Uterus (tissue), 2 donors: ENCODE results near the gene EPHA6.

Experiments
- POLR2A ChIP-seq, 2 donors: fragments of 450-650 bp; IDR thresholded peaks; one replicate each; pipeline ENCODE4 v1.6.1; 2016; ENCODE audit warnings: antibody characterized with exemption in 2 of 2, mild to moderate bottlenecking in 1 of 2, moderate library complexity in 1 of 2
- TF ChIP-seq, protein P1 (sequence below), 4 experiments: fragments of 200-600 bp in 2 of 4; fragments of 450-650 bp in 2 of 4; sonication (generic) in 2 of 4; IDR thresholded peaks; one replicate each; pipeline ENCODE4 v1.5.1; 2016 to 2019; ENCODE audit warnings: antibody characterized with exemption in 4 of 4, mild to moderate bottlenecking in 2 of 4, moderate library complexity in 1 of 4

DNA sequence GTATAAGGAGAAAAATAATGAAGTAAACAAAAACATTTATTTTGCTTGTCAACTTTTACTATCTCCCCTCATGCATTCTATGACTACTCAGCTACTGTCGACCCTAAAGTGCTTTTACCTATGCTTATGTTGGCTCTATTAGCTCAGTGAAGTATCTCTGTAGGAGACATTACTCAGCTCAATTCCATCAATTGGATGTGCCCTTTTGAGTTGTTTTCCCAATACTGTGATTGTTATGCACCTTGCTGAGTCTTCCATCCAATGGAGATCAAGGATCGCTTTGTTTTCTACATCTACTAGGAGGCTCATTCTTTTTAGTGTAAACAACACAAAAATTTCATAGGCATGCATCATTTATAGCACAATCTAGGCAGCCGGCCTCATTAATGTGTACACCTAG lies 546.4 kb downstream of the EPHA6 start:
- TF ChIP-seq POLR2A (IDR thresholded peaks at IDR 0.05): no peak
- TF ChIP-seq, protein P1, sequence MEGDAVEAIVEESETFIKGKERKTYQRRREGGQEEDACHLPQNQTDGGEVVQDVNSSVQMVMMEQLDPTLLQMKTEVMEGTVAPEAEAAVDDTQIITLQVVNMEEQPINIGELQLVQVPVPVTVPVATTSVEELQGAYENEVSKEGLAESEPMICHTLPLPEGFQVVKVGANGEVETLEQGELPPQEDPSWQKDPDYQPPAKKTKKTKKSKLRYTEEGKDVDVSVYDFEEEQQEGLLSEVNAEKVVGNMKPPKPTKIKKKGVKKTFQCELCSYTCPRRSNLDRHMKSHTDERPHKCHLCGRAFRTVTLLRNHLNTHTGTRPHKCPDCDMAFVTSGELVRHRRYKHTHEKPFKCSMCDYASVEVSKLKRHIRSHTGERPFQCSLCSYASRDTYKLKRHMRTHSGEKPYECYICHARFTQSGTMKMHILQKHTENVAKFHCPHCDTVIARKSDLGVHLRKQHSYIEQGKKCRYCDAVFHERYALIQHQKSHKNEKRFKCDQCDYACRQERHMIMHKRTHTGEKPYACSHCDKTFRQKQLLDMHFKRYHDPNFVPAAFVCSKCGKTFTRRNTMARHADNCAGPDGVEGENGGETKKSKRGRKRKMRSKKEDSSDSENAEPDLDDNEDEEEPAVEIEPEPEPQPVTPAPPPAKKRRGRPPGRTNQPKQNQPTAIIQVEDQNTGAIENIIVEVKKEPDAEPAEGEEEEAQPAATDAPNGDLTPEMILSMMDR (IDR thresholded peaks at IDR 0.05): no peak
